Fibroblast of pulmonary artery (primary cell): ENCODE data around the gene EFNB3.

Experiments used
- DNase-seq: peaks from one replicate; pipeline ENCODE4 v3.0.0-alpha.2; 2010; ENCODE audit warnings: low read depth
- H3K4me3 ChIP-seq: replicated peaks from 2 replicates; pipeline ENCODE4 v1.5.1; 2011; ENCODE audit warnings: low read depth, mild to moderate bottlenecking, control low read depth, low read length, moderate library complexity
- TF ChIP-seq, protein P1 (sequence below): IDR thresholded peaks from 2 replicates; pipeline ENCODE4 v1.5.1; 2011; ENCODE audit warnings: mild to moderate bottlenecking, control low read depth, low read length, inconsistent platforms; ENCODE audit errors: missing control alignments

The EFNB3 gene

GRCh38 chr17:7674934-7675333 lies 30.1 kb upstream of the EFNB3 start:
- TF ChIP-seq, protein P1, sequence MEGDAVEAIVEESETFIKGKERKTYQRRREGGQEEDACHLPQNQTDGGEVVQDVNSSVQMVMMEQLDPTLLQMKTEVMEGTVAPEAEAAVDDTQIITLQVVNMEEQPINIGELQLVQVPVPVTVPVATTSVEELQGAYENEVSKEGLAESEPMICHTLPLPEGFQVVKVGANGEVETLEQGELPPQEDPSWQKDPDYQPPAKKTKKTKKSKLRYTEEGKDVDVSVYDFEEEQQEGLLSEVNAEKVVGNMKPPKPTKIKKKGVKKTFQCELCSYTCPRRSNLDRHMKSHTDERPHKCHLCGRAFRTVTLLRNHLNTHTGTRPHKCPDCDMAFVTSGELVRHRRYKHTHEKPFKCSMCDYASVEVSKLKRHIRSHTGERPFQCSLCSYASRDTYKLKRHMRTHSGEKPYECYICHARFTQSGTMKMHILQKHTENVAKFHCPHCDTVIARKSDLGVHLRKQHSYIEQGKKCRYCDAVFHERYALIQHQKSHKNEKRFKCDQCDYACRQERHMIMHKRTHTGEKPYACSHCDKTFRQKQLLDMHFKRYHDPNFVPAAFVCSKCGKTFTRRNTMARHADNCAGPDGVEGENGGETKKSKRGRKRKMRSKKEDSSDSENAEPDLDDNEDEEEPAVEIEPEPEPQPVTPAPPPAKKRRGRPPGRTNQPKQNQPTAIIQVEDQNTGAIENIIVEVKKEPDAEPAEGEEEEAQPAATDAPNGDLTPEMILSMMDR: no peak
- no peak for DNase-seq
- no peak overlapping the region for H3K4me3 ChIP-seq

- H3K4me3 ChIP-seq: no peak overlapping the region
- TF ChIP-seq, protein P1: no peak
- no peak for DNase-seq
These were observed 28.5 kb upstream of the EFNB3 start for GRCh38 chr17:7676533-7676932.

GRCh38 chr17:7677388-7678067 lies 27.5 kb upstream of the EFNB3 start:
- TF ChIP-seq, protein P1: no peak
- no peak overlapping the region for H3K4me3 ChIP-seq
- no peak for DNase-seq

DNA sequence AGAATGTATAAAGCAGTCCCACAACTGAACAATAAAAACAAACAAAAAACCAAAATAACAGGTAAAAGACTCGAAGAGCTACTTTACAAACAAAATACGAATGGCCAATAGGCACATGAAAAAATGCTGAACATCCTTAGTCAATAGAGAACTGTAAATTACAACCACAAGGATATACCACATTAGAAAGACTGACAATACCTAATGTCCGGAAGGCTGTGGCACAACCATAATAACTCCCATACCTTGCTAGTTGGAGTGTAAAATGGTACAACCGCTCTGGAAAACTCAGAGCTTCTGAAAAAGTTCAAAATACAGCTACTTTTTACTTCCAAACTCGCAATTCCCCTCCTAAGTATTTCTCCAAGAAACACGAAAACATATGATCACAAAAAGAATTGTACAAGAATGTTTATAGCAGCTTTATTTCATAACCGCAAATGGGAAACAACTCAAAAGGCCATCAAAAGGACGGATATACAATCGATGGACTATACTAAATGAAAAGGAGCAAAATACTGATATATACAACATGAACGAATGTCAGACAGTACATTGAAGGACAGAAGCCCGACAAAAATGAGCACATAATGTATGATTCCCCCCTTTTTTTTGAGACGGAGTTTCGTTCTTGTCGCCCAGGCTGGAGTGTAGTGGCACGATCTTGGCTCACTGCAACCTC lies 20.0 kb upstream of the EFNB3 start:
- DNase-seq: no peak
- TF ChIP-seq, protein P1: no peak
- H3K4me3 ChIP-seq: peak overlapping the region; percentile 99

GRCh38 chr17:7685533-7686221 lies 19.3 kb upstream of the EFNB3 start:
- peak overlapping the region; percentile 99 for H3K4me3 ChIP-seq
- DNase-seq: peak; percentile 95
- TF ChIP-seq, protein P1: no peak

GRCh38 chr17:7686222-7687071 lies 18.6 kb upstream of the EFNB3 start:
- DNase-seq: peak; percentile 85
- TF ChIP-seq, protein P1: no peak
- peak overlapping the region; percentile 99 for H3K4me3 ChIP-seq
